Measurements from ENCODE around the gene RNF13.

Gene RNF13

DNA sequence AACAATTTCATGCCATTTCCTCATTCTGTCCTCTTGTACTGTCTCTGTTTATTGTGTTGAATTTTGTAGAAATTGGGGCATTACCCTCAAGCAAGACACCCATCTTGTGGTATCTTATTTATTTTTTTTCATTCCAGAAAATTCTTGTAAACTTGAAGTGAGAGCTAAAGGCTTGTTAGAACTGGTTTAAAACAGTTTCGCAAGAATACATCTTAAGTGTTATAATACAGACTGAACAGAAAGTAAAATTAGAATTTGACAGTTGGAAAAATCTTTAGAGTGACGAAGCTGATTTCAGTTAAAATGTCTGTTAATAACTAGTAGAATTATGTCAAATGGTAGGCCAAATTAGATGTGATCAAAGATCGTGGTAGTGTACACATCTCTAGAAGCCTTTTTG lies 26.9 kb downstream of the RNF13 start:
- DNase-seq (ENCODE audit: low read depth) = no peak
- no peak overlapping the region for H3K4me3 ChIP-seq (ENCODE audit: low read length)
- TF ChIP-seq, protein P1, sequence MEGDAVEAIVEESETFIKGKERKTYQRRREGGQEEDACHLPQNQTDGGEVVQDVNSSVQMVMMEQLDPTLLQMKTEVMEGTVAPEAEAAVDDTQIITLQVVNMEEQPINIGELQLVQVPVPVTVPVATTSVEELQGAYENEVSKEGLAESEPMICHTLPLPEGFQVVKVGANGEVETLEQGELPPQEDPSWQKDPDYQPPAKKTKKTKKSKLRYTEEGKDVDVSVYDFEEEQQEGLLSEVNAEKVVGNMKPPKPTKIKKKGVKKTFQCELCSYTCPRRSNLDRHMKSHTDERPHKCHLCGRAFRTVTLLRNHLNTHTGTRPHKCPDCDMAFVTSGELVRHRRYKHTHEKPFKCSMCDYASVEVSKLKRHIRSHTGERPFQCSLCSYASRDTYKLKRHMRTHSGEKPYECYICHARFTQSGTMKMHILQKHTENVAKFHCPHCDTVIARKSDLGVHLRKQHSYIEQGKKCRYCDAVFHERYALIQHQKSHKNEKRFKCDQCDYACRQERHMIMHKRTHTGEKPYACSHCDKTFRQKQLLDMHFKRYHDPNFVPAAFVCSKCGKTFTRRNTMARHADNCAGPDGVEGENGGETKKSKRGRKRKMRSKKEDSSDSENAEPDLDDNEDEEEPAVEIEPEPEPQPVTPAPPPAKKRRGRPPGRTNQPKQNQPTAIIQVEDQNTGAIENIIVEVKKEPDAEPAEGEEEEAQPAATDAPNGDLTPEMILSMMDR (conservative IDR thresholded peaks at IDR 0.05; ENCODE audit: low read depth, low read length) = no peak

DNA sequence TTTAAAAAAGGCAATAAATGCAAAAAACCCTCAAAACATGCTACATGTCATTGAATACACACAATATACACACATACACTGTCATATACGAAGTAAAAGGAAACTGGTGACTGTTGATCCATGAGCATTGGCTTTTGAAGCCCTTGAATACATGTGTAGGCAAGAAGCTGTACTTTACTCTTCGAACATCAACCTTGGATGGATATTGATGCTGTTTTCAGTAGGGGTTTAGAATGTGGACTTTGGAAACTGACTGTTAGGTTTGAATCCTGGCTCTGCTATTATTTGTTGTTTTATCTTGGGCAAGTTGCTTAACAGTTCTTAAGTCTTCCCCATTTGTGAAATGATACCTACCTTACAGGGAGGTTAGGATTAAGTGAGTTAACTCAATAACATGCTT lies 30.5 kb downstream of the RNF13 start:
- TF ChIP-seq, protein P1 (conservative IDR thresholded peaks at IDR 0.05; ENCODE audit: low read depth, low read length) = no peak
- DNase-seq (ENCODE audit: low read depth) = no peak

DNA sequence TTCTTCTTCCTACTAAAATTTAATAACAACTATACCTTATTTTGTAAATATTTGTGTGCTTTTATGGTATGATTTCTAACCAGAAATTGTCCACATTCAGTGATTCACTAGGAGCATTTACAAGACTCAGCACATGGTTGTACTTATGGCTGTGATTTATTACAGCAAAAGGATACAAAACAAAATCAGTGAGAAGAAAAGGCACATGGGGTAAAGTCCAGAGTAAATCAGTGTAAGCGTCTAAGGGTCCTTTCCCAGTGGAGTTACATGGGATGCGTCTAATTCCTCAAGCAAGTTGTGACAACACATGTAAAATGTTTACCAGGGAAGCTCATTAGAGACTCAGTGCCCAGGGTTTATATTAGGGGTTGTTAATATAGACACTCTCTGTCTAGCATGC lies 31.1 kb downstream of the RNF13 start:
- no peak for DNase-seq (ENCODE audit: low read depth)
- no peak overlapping the region for H3K4me3 ChIP-seq (ENCODE audit: low read length)
- TF ChIP-seq, protein P1 (conservative IDR thresholded peaks at IDR 0.05; ENCODE audit: low read depth, low read length) = no peak

More for the DNA sequence above, 30.5 kb downstream of the RNF13 start:
- no peak overlapping the region for H3K4me3 ChIP-seq (ENCODE audit: low read length)

DNA sequence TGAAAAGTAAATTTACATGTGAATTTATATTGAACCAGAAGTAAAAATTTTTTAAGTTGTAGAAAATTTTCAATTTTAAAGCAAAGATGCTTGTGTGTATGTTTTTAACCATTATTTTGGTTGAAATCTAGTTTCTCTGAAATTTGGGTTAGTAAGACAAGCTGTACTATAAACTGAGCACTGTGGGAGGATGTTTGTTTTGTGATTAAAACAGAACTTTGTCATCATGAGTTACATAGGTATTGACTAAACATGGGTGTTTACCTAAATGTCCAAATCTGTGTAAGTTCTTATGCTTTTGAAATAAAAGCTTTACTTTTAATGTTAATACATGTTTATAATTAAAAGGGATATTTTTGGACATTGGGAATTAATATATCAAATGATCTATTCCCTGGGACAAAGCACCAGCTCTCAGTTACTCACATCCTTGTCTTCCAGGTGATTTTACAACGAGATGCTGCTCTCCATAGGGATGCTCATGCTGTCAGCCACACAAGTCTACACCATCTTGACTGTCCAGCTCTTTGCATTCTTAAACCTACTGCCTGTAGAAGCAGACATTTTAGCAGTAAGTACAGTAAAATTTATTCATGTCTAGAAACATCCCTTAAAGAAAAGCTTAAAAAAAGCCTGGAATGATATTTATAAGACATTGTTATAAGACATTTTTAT lies 32.7 kb downstream of the RNF13 start:
- H3K4me3 ChIP-seq (ENCODE audit: low read length) = no peak overlapping the region
- TF ChIP-seq, protein P1 (conservative IDR thresholded peaks at IDR 0.05; ENCODE audit: low read depth, low read length) = no peak
- DNase-seq (ENCODE audit: low read depth) = no peak

DNA sequence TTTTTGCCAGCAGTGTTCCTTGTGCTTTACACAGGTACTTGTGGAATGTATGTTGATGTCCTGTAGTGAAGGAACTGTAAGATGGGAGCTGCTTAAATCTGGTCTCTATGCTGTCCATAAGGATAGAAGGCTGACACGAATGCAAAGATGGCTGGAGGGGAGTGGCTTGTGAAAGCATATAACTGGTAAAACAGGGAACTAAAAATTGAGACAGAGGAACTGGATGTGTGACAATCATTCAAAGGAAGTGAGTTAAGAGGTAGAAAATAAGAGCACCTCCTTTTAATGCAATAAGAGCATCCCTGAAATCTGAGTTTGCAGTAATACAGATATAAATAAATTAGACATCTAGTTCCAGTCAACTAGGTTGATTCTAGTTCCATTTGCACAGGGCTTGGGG lies 35.2 kb downstream of the RNF13 start:
- DNase-seq (ENCODE audit: low read depth) = no peak
- no peak overlapping the region for H3K4me3 ChIP-seq (ENCODE audit: low read length)
- TF ChIP-seq, protein P1 (conservative IDR thresholded peaks at IDR 0.05; ENCODE audit: low read depth, low read length) = no peak

DNA sequence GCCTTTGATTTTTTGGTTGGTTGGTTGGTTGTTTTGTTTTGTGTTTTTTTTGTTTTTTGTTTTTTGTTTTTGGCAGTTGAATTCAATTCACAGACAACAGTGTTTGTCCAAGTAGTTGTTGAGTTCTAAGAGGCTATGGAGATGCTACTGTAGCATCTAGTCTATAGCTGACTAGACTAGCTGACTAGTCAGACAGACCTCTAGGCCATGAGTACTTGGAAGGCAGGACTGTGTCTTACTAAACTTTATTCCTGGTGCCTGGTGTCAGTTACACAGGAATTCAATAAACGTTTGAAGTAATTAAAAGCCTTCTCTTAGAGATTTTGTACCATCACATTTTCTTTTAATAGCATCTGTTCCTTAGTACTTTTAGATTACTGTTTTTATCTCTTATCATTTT lies 35.7 kb downstream of the RNF13 start:
- H3K4me3 ChIP-seq (ENCODE audit: low read length) = no peak overlapping the region
- no peak for DNase-seq (ENCODE audit: low read depth)
- TF ChIP-seq, protein P1 (conservative IDR thresholded peaks at IDR 0.05; ENCODE audit: low read depth, low read length) = no peak

DNA sequence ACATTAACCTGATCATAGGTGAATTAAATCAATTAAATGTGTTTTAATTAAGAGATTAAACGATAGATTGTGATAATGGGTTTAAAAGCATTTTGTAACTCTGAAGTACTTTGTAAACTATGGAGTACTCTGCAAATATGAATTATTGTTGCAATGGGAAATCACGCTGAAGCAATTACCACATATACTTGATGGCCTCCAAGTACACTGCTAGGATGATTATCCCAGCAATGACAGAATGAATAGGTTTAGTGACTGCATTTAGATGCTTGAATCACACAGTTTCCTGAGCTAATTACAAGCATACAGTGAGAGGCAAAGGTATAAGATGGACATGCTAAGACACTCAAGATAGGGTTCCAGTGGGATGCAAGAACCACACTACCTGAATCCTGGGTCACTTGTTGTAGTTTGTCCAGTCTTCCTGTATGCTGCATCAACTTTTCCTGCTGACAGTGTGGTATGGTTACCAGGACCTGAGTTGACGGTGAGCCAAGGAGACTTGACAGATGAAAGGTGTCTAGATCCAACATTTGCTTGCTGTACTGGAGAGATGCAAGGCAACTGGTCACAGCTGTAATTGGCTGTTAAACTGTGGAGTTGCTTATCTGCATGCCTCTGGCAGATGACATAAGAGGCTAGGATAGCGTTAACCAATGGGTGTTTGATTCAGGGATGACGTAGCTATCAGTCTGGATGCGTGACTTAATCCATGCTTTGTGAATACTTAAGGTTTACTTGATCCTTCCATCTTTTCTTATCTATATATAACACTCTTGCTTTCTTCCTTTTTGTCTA lies 38.0 kb downstream of the RNF13 start:
- no peak for DNase-seq (ENCODE audit: low read depth)
- no peak overlapping the region for H3K4me3 ChIP-seq (ENCODE audit: low read length)
- TF ChIP-seq, protein P1 (conservative IDR thresholded peaks at IDR 0.05; ENCODE audit: low read depth, low read length) = no peak
